Measurements from ENCODE around the gene C4A.
"Not testable (repeated sequence)": the region's sequence is repeated elsewhere in the genome, so short reads cannot be mapped to it uniquely, and the experiment has no call there.

The C4A gene

DNA sequence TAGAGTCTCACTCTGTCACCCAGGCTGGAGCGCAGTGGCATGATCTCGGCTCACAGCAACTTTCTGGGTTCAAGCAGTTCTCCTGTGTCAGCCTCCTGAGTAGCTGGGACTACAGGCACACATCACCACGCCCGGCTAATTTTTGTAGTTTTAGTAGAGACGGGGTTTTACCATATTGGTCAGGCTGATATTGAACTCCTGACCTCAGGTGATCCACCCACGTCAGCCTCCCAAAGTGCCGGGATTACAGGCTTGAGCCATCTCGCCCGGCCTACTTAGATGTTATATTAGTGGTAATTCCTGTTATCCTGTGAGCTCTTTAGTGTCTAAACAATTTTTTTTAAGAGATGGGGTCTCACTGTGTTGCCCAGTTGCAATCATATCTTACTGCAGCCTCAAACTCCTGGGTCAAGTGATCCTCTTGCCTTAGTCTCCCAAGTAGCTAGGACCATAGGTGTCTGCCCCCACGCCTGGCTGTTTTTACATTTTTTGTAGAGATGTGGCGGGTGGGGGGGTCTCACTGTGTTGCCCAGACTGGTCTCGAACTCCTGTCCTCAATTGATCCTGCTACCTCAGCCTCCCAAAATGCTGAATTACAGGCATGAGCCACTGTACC lies 3.9 kb upstream of the C4A start:
- in situ Hi-C loops (cut with MboI; ENCODE audit: low pct_unique_long_range_greater_than_20kb, low sequenced_read_pairs) = no loop called here

DNA sequence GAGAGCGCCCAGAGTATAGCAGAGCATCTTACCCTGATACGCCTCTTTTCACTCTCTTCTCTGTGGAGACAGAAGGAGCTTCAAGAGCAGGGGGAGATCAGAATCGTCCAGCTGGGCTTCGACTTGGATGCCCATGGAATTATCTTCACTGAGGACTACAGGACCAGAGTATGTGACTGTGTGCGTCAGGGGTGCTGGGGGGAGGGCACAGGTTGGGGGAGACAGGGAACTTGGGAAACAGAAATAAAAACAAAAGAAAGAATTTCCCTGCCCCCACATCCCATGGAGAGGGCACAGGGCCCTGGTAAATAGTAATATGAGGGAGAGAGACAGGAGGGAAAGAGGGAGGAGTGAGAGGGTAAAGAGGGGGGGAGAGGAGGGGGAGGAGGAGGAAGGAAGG lies 3.0 kb upstream of the C4A start:
- in situ Hi-C loops (cut with MboI; ENCODE audit: low pct_unique_long_range_greater_than_20kb, low sequenced_read_pairs) = no loop called here
- DNase-seq = no peak

More for the DNA sequence above, 3.9 kb upstream of the C4A start:
- no peak for DNase-seq

DNA sequence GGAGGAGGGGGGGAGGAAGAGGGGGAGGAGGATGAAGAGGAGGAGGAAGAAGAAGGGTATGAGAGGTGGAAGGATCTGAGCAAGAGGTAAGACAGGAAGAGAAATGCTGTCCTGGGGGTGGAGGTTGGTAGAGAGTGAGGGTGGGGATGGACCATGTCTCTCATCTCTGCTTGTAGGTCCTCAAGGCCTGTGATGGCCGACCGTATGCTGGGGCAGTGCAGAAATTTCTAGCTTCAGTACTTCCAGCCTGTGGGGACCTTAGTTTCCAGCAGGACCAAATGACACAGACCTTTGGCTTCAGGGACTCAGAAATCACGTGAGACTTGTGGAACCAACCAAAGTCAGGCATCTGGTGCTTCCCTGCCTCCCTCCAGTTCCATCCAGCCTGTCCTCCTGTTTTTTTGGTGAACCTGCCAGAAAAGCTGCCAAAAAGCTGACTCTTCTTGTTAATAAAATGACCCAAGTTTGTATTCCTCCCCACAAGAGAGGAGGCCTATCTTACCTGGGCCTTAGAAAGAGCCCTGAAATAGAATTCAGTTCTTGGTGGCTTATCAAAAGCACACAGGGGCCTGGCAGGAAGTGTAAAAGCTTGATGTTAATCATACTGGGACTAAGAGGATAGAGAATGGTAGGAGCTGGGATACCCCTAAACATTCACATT lies 2.5 kb upstream of the C4A start:
- no peak for DNase-seq
- in situ Hi-C loops (cut with MboI; ENCODE audit: low pct_unique_long_range_greater_than_20kb, low sequenced_read_pairs) = no loop called here

DNA sequence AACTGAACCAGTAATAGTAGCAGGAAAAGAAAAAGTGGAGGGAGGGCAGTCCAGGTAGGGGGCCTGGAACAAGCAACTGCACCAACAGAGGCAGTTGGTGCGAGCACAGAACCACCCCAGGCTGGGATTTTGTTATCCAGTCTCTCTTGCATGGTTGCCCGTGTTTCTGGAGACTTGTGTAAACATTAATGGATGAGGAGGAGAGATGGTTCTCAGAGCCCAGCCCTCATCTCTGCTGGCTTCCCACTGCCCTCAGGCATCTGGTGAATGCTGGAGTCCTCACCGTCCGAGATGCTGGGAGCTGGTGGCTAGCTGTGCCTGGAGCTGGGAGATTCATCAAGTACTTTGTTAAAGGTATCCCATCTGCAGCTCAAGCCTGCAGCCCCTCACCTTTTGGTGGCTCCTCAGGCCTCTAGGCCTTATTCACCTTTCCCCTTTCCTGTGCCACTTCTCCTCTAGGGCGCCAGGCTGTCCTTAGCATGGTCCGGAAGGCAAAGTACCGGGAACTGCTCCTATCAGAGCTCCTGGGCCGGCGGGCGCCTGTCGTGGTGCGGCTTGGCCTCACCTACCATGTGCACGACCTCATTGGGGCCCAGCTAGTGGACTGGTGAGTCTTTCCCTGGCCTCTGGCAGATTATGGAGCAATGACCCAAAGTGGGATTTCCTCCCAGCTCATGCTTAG lies 1.5 kb upstream of the C4A start:
- DNase-seq; in situ Hi-C loops (cut with MboI; ENCODE audit: low pct_unique_long_range_greater_than_20kb, low sequenced_read_pairs): not testable (repeated sequence)

DNA sequence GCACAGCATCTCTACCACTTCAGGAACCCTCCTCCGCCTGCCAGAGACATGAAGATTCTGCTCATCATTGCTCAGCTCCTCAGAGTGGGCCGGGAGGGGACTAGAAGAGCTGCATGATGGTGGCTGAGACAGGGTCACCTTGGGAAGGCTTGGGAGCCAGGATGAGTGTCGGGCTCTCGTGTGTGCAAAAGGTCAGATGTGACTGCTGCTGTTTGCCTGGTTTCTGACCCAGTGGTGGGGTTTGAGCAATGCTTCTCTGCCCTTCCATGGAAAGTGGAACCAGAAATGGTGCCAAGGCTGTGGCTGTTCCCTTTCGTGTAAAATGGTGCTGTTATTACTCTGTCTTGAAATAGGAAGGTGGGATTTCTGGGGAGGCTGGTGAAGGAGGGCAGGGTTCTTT lies 859 bp upstream of the C4A start:
- in situ Hi-C loops (cut with MboI; ENCODE audit: low pct_unique_long_range_greater_than_20kb, low sequenced_read_pairs); DNase-seq: not testable (repeated sequence)

DNA sequence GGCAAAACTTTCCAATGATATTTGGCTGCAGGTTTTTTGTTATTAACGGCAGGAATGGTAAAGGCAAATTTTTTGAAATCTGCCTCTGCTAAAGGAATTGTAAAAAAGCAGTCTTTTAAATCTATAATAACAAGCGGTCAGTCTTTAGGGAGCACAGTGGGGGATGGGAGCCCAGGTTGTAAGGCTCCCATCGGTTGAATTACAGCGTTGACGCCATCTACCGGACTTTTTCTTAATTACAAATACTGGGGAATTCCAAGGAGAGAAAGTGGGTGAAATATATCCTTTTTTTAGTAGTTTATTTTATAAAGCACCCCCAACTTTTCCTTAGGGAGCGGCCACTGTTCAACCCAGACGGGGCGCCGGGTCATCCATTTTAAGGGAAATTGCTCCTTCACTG lies 7.5 kb downstream of the C4A start:
- in situ Hi-C loops (cut with MboI; ENCODE audit: low pct_unique_long_range_greater_than_20kb, low sequenced_read_pairs) = not testable (repeated sequence)

DNA sequence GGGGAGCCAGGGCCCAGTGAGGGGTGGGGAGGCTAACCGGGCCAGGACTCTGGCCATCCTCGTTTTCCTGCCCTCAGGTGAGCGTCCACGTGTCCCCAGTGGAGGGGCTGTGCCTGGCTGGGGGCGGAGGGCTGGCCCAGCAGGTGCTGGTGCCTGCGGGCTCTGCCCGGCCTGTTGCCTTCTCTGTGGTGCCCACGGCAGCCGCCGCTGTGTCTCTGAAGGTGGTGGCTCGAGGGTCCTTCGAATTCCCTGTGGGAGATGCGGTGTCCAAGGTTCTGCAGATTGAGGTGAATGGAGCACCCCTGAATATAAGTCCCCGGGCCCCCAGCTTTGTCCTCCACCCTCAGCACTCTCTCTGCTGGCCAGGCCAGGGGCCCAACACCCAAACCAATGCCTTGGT lies 12.6 kb downstream of the C4A start:
- in situ Hi-C loops (cut with MboI; ENCODE audit: low pct_unique_long_range_greater_than_20kb, low sequenced_read_pairs); DNase-seq: not testable (repeated sequence)

More for the DNA sequence above, 7.5 kb downstream of the C4A start:
- not testable (repeated sequence) for DNase-seq

DNA sequence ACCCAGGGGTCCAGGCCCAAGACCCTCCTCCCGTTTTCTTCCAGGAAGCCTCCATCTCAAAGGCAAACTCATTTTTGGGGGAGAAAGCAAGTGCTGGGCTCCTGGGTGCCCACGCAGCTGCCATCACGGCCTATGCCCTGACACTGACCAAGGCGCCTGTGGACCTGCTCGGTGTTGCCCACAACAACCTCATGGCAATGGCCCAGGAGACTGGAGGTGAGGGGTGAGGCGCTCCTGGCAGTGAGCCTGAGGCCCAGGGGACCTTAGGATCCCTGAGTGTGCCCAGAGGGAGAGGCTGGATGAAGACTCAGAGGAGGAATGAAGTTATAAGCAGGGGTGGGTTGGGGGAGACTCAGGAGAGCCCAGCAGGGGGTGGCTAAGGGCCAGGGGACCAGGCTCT lies 14.5 kb downstream of the C4A start:
- in situ Hi-C loops (cut with MboI; ENCODE audit: low pct_unique_long_range_greater_than_20kb, low sequenced_read_pairs); DNase-seq: not testable (repeated sequence)

DNA sequence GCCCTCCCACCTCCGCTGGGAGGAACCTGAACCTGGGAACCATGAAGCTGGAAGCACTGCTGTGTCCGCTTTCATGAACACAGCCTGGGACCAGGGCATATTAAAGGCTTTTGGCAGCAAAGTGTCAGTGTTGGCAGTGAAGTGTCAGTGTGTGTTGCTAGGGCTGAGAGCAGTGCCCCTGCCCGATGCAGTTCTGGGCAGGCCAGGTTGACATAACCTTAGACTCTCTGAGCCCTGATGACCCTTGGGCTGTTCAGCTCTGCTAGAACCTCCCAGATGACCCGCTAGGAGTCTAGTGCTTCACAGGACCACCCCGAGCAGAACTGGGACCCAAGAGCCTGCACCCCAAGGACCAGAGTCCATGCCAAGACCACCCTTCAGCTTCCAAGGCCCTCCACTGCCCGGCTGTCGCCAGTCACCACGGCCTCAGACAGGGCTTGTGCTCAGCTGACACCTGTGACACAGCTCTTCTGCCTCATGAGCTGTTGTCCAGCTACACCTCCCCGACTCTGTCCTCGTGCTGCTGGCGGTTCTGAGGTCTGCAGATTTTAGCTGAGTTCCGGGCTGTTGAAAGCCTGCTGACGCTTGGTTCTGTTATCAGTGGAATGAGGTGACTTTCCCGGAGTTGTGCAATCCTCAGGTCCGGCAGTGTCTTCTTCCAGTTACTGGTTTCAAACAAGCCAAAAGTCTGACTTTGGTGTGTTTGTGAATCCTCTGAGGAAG lies 20.9 kb downstream of the C4A start:
- in situ Hi-C loops (cut with MboI; ENCODE audit: low pct_unique_long_range_greater_than_20kb, low sequenced_read_pairs); DNase-seq: not testable (repeated sequence)

DNA sequence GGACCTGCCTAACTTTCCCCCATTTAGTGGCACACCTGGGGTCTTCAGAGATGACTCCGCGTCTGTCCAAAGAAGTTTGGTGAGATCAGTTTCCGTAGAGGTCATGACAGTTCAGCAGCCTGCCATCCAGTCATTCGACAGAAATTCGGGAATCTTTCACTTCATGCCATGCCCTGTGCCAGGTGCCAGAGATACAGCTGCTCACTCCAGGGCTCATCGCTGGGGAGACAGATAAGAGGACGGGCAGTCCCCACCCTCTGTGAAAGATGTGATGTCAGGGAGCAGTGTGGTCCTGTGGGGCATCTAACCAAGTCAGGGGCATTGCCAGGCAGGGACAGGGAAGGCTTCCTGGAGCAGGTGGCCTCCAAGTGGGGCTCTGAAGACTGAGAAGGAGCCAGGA lies 21.4 kb downstream of the C4A start:
- in situ Hi-C loops (cut with MboI; ENCODE audit: low pct_unique_long_range_greater_than_20kb, low sequenced_read_pairs); DNase-seq: not testable (repeated sequence)

DNA sequence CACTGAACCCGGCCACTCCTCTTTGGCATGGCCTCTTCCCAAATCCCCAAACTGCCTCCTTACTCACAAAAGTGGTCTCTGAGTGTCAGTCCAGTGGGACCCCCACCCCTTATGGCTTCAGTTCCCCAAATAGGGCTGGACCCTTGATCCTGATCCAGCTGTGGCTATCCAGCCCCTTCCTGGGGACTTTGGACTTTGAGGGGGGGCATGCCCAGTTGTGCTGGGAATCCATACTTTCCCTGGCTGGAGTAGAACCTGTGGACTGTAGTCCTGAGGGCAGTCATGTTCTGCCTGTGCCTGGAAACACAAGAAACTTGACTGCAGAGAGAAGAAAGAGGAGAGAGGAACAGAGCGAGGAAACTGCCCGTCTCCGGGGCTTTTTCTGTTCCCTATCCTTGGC lies 22.5 kb downstream of the C4A start:
- in situ Hi-C loops (cut with MboI; ENCODE audit: low pct_unique_long_range_greater_than_20kb, low sequenced_read_pairs) = not testable (repeated sequence)
- DNase-seq = peak; percentile 21

DNA sequence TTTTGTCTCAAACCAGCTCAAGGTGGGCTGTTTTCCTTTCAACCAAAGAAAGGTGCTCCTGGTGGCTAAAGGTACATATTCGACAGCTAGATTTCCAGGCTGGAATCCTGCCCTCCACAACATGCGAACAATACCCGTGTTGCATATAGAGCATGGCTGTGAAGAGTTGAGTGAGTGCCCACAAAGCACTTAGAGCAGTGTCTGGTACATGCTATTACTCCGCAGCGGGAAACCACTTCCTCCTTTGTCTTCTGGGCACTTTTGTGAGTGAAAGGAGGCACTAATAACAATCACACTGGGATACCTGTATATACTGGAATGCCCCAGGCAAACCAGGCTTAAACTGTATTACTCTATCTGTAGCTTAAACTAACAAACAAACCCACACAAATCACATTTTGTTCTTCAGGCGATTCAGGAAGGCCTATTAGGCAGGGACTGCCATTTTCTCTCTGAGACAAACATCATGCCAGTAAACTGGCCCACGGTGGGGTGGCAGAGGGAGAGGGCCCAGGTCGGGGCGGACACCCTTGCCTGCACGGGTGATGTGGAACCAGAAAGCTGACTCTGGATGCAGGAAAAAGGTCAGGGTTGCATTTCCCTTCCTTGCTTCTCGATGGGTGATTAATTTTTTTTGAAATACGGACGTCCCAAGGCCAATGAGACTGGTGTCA lies 23.1 kb downstream of the C4A start:
- DNase-seq; in situ Hi-C loops (cut with MboI; ENCODE audit: low pct_unique_long_range_greater_than_20kb, low sequenced_read_pairs): not testable (repeated sequence)

DNA sequence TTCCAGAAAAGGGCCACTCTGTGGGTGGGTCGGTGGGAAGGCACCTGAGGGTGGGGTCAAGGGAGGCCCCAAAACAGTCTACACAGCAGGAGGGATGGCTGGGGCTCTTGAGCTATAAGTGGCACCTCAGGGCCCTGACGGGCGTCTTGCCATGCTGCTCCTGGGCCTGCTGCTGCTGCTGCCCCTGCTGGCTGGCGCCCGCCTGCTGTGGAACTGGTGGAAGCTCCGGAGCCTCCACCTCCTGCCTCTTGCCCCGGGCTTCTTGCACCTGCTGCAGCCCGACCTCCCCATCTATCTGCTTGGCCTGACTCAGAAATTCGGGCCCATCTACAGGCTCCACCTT lies 23.7 kb downstream of the C4A start:
- in situ Hi-C loops (cut with MboI; ENCODE audit: low pct_unique_long_range_greater_than_20kb, low sequenced_read_pairs); DNase-seq: not testable (repeated sequence)

DNA sequence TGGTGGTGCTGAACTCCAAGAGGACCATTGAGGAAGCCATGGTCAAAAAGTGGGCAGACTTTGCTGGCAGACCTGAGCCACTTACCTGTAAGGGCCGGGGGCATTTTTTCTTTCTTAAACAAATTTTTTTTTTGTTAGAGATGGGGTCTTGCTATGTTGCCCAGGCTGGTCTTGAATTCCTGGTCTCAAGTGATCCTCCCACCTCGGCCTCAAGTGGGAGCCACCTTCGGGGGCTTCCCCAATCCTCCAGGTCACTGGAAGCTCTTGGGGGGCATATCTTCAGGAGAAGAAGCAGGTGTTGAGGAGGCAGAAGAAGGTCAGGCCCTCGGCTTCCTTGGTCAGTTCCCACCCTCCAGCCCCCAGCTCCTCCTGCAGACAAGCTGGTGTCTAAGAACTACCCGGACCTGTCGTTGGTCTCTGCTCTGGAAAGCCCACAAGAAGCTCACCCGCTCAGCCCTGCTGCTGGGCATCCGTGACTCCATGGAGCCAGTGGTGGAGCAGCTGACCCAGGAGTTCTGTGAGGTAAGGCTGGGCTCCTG lies 24.2 kb downstream of the C4A start:
- DNase-seq; in situ Hi-C loops (cut with MboI; ENCODE audit: low pct_unique_long_range_greater_than_20kb, low sequenced_read_pairs): not testable (repeated sequence)

DNA sequence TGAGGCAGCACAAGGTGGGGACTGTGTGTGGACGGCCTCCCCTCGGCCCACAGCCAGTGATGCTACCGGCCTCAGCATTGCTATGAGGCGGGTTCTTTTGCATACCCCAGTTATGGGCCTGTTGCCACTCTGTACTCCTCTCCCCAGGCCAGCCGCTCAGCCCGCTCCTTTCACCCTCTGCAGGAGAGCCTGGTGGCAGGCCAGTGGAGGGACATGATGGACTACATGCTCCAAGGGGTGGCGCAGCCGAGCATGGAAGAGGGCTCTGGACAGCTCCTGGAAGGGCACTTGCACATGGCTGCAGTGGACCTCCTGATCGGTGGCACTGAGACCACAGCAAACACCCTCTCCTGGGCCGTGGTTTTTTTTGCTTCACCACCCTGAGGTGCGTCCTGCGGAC lies 25.2 kb downstream of the C4A start:
- not testable (repeated sequence) for DNase-seq

DNA sequence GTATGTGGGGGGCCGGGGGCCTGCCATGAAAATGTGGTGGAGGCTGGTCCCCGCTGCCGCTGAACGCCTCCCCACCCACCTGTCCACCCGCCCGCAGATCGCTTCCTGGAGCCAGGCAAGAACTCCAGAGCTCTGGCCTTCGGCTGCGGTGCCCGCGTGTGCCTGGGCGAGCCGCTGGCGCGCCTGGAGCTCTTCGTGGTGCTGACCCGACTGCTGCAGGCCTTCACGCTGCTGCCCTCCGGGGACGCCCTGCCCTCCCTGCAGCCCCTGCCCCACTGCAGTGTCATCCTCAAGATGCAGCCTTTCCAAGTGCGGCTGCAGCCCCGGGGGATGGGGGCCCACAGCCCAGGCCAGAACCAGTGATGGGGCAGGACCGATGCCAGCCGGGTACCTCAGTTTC lies 26.2 kb downstream of the C4A start:
- in situ Hi-C loops (cut with MboI; ENCODE audit: low pct_unique_long_range_greater_than_20kb, low sequenced_read_pairs); DNase-seq: not testable (repeated sequence)

More for the DNA sequence above, 25.2 kb downstream of the C4A start:
- in situ Hi-C loops (cut with MboI; ENCODE audit: low pct_unique_long_range_greater_than_20kb, low sequenced_read_pairs) = not testable (repeated sequence)

DNA sequence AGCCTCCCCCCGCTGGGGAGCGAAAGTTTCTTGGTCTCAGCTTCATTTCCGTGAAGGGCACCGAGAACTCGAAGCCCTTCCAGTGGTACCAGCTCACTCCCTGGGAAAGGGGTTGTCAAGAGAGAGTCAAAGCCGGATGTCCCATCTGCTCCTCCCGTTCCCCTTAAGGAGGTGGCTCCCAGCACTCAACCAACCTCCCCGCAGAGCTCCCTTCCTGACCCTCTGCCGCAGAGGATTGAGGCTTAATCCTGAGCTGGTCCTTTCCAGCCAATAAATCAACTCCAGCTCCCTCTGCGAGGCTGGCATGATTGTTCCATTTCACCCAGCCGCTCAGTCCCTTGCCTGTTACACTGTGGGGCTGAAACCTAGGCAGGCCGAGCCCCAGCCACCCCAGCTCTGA lies 26.8 kb downstream of the C4A start:
- in situ Hi-C loops (cut with MboI; ENCODE audit: low pct_unique_long_range_greater_than_20kb, low sequenced_read_pairs); DNase-seq: not testable (repeated sequence)

DNA sequence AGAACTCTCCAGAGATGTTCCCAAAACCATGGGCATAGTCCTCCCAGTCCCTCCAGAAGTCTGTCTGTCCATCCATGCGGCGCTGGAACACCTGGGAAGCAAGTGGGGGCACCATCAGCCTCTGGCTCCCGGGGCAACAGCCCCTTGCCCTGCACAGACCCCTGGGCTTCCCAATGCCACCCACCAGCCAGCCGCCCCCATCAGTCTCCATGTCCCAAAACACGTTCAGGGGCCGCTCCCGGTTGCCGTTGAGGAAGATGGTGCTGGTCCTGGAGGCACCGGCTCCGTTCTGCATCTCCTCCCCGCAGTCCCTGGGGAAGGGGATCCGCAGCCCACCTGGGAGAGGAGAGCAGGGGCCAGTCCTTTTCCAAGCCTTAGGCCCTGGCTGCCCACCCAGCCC lies 27.7 kb downstream of the C4A start:
- in situ Hi-C loops (cut with MboI; ENCODE audit: low pct_unique_long_range_greater_than_20kb, low sequenced_read_pairs); DNase-seq: not testable (repeated sequence)

All from KBM-7 (cell line).